Trophoblast cell (in vitro differentiated cells and primary cell): Measurements from ENCODE around the gene SNAP25.

Experiments used
- DNase-seq, 2 donors: peaks; one replicate each; pipeline ENCODE4 v3.0.0-alpha.2; 2016
- H2AFZ ChIP-seq: 2 replicates; pipeline ENCODE4 v1.6.1; 2013; ENCODE audit warnings: low read length, moderate library complexity, mild to moderate bottlenecking; ENCODE audit not compliant: insufficient read depth, poor library complexity
- H2AK5ac ChIP-seq: 2 replicates; pipeline ENCODE4 v1.6.1; 2013; ENCODE audit warnings: mild to moderate bottlenecking, low read length
- H2BK120ac ChIP-seq: 2 replicates; pipeline ENCODE4 v1.6.1; 2013; ENCODE audit warnings: low read length, mild to moderate bottlenecking, moderate library complexity; ENCODE audit not compliant: insufficient read depth, poor library complexity
- H2BK12ac ChIP-seq: 2 replicates; pipeline ENCODE4 v1.6.1; 2013; ENCODE audit warnings: mild to moderate bottlenecking, low read length, moderate library complexity
- H2BK5ac ChIP-seq: 2 replicates; pipeline ENCODE4 v1.6.1; 2013; ENCODE audit warnings: low read length, low read depth, moderate library complexity, mild to moderate bottlenecking; ENCODE audit not compliant: poor library complexity
- H3K14ac ChIP-seq: 2 replicates; pipeline ENCODE4 v1.6.1; 2013; ENCODE audit warnings: mild to moderate bottlenecking, low read length
- H3K18ac ChIP-seq: 2 replicates; pipeline ENCODE4 v1.6.1; 2013; ENCODE audit warnings: mild to moderate bottlenecking, low read length
- H3K23ac ChIP-seq: 2 replicates; pipeline ENCODE4 v1.6.1; 2013; ENCODE audit warnings: low read length
- H3K27ac ChIP-seq: 2 replicates; pipeline ENCODE4 v1.5.1; 2013; ENCODE audit warnings: low read depth, mild to moderate bottlenecking, inconsistent platforms, low read length, moderate library complexity
- H3K27me3 ChIP-seq: 2 replicates; pipeline ENCODE4 v1.6.1; 2013; ENCODE audit warnings: inconsistent platforms, mild to moderate bottlenecking, low read length, moderate library complexity; ENCODE audit not compliant: insufficient read depth
- H3K36me3 ChIP-seq, 2 experiments: 1 replicate in 1 of 2; 2 replicates in 1 of 2; pipeline ENCODE4 v1.6.1; 2013; ENCODE audit warnings: low read length in 2 of 2, mild to moderate bottlenecking in 2 of 2, moderate library complexity in 1 of 2; ENCODE audit not compliant: insufficient read depth in 2 of 2, control insufficient read depth in 1 of 2
- H3K4ac ChIP-seq: 2 replicates; pipeline ENCODE4 v1.6.1; 2013; ENCODE audit warnings: low read depth, mild to moderate bottlenecking, low read length, moderate library complexity
- H3K4me1 ChIP-seq, 2 experiments: 1 replicate in 1 of 2; 2 replicates in 1 of 2; pipeline ENCODE4 v1.6.1; 2013; ENCODE audit warnings: low read length in 2 of 2, mild to moderate bottlenecking in 2 of 2, moderate library complexity in 1 of 2; ENCODE audit not compliant: insufficient read depth in 2 of 2, control insufficient read depth in 1 of 2
- H3K4me2 ChIP-seq: 2 replicates; pipeline ENCODE4 v1.6.1; 2013; ENCODE audit warnings: inconsistent platforms, mild to moderate bottlenecking, low read length, moderate library complexity
- H3K4me3 ChIP-seq: 2 replicates; pipeline ENCODE4 v1.5.1; 2013; ENCODE audit warnings: mild to moderate bottlenecking, low read depth, low read length, inconsistent platforms
- H3K79me1 ChIP-seq: one replicate; pipeline ENCODE4 v1.6.1; 2013; ENCODE audit warnings: low read length
- H3K79me2 ChIP-seq: 2 replicates; pipeline ENCODE4 v1.6.1; 2013; ENCODE audit warnings: low read length, mild to moderate bottlenecking; ENCODE audit not compliant: control insufficient read depth, insufficient read depth, poor library complexity
- H3K9ac ChIP-seq: 2 replicates; pipeline ENCODE4 v1.6.1; 2013; ENCODE audit warnings: mild to moderate bottlenecking, low read length
- H3K9me3 ChIP-seq: 2 replicates; pipeline ENCODE4 v1.6.1; 2013; ENCODE audit warnings: low read depth, mild to moderate bottlenecking, control low read depth, inconsistent platforms, low read length; ENCODE audit not compliant: insufficient read depth
- H4K12ac ChIP-seq: 2 replicates; pipeline ENCODE4 v1.6.1; 2013; ENCODE audit warnings: low read depth, mild to moderate bottlenecking, low read length, moderate library complexity
- H4K8ac ChIP-seq: 2 replicates; pipeline ENCODE4 v1.6.1; 2013; ENCODE audit warnings: low read depth, mild to moderate bottlenecking, low read length, moderate library complexity
- H4K91ac ChIP-seq: one replicate; pipeline ENCODE4 v1.6.1; 2013; ENCODE audit warnings: low read depth, mild to moderate bottlenecking, low read length, moderate library complexity
- WGBS: extraction: QIAGEN DNeasy Blood & Tissue Kit; methylation state at CpG from one replicate; pipeline ENCODE4 v1.1.7; 2013; ENCODE audit warnings: missing lambda C conversion rate; ENCODE audit not compliant: insufficient read length, insufficient coverage; ENCODE audit errors: extremely low coverage; 5-methylcytosine and 5-hydroxymethylcytosine counted together

Gene SNAP25

GRCh38 chr20:10328897-10329255, 110.2 kb downstream of the SNAP25 start:
- H4K91ac ChIP-seq = no peak overlapping the region
- H4K12ac ChIP-seq = no peak overlapping the region
- no peaks in the 10 kb centered on the region for H3K9me3 ChIP-seq
- H3K18ac ChIP-seq = no peak overlapping the region
- no peak overlapping the region for H3K14ac ChIP-seq
- H3K4me2 ChIP-seq = no peak overlapping the region
- H3K23ac ChIP-seq = no peak overlapping the region
- H2BK5ac ChIP-seq = no peak overlapping the region
- H3K27ac ChIP-seq = no peak overlapping the region
- no peak overlapping the region for H3K4me3 ChIP-seq
- no peak overlapping the region for H3K4ac ChIP-seq
- no peaks in the 10 kb centered on the region for H3K36me3 ChIP-seq
- no CpG with 5 or more reads among the region's 4 CpGs for WGBS
- no peak overlapping the region for H3K9ac ChIP-seq
- H2BK12ac ChIP-seq = no peak overlapping the region
- no peak for DNase-seq
- H3K79me2 ChIP-seq = no peaks in the 10 kb centered on the region
- H4K8ac ChIP-seq = no peak overlapping the region
- no peaks in the 10 kb centered on the region for H3K79me1 ChIP-seq
- H2AK5ac ChIP-seq = no peak overlapping the region
- no peak overlapping the region for H2AFZ ChIP-seq
- no peaks in the 10 kb centered on the region for H3K27me3 ChIP-seq
- H2BK120ac ChIP-seq = no peak overlapping the region
- peaks cover 2 to 5% of the 10 kb centered on the region in 2 experiments for H3K4me1 ChIP-seq

- H3K4ac ChIP-seq = no peak overlapping the region
- H3K9ac ChIP-seq = no peak overlapping the region
- no peak overlapping the region for H4K91ac ChIP-seq
- H3K79me1 ChIP-seq = no peaks in the 10 kb centered on the region
- no peak overlapping the region for H2BK120ac ChIP-seq
- no peak overlapping the region for H3K4me3 ChIP-seq
- H2AFZ ChIP-seq = no peak overlapping the region
- DNase-seq = no peak
- H3K23ac ChIP-seq = no peak overlapping the region
- no peak overlapping the region for H2BK12ac ChIP-seq
- no peak overlapping the region for H4K12ac ChIP-seq
- no peak overlapping the region for H3K4me2 ChIP-seq
- H3K27ac ChIP-seq = no peak overlapping the region
- no peak overlapping the region for H4K8ac ChIP-seq
- H2BK5ac ChIP-seq = no peak overlapping the region
- H3K14ac ChIP-seq = no peak overlapping the region
- H3K4me1 ChIP-seq = peaks cover 2 to 5% of the 10 kb centered on the region in 2 experiments
- H3K36me3 ChIP-seq = no peaks in the 10 kb centered on the region
- H3K27me3 ChIP-seq = no peaks in the 10 kb centered on the region
- H3K18ac ChIP-seq = no peak overlapping the region
- no peaks in the 10 kb centered on the region for H3K79me2 ChIP-seq
- no peak overlapping the region for H2AK5ac ChIP-seq
- no peaks in the 10 kb centered on the region for H3K9me3 ChIP-seq
- WGBS = no CpG with 5 or more reads among the region's 4 CpGs
Measured at GRCh38 chr20:10329387-10330005, 110.9 kb downstream of the SNAP25 start.

GRCh38 chr20:10330071-10330470, 111.4 kb downstream of the SNAP25 start:
- Histone ChIP-seq H3K18ac (no peak overlapping the region), H2AFZ (no peak overlapping the region), H3K14ac (no peak overlapping the region), H3K4me3 (no peak overlapping the region), H3K27me3 (no peaks in the 10 kb centered on the region), H3K9ac (no peak overlapping the region), H4K8ac (no peak overlapping the region), H3K4me1 (peaks cover 2 to 5% of the 10 kb centered on the region in 2 experiments), H3K36me3 (no peaks in the 10 kb centered on the region), H3K4me2 (no peak overlapping the region), H2AK5ac (no peak overlapping the region), H3K79me2 (no peaks in the 10 kb centered on the region), H3K4ac (no peak overlapping the region), H2BK12ac (no peak overlapping the region), H2BK120ac (no peak overlapping the region), H3K23ac (no peak overlapping the region), H3K79me1 (no peaks in the 10 kb centered on the region), H4K12ac (no peak overlapping the region), H2BK5ac (no peak overlapping the region), H4K91ac (no peak overlapping the region), H3K27ac (no peak overlapping the region), H3K9me3 (no peaks in the 10 kb centered on the region)
- DNase-seq = no peak
- WGBS = no CpG with 5 or more reads among the region's 4 CpGs

- Histone ChIP-seq H3K4ac (no peak overlapping the region), H2BK12ac (no peak overlapping the region), H3K18ac (no peak overlapping the region), H3K79me1 (no peaks in the 10 kb centered on the region), H3K27me3 (no peaks in the 10 kb centered on the region), H3K9me3 (no peaks in the 10 kb centered on the region), H2AK5ac (no peak overlapping the region), H3K27ac (no peak overlapping the region), H3K9ac (no peak overlapping the region), H2BK120ac (no peak overlapping the region), H4K8ac (no peak overlapping the region), H2AFZ (no peak overlapping the region), H4K91ac (no peak overlapping the region), H3K36me3 (no peaks in the 10 kb centered on the region), H3K23ac (no peak overlapping the region), H3K14ac (no peak overlapping the region), H3K79me2 (no peaks in the 10 kb centered on the region), H3K4me3 (no peak overlapping the region), H3K4me2 (no peak overlapping the region), H2BK5ac (no peak overlapping the region), H4K12ac (no peak overlapping the region), H3K4me1 (peaks cover 2 to 3% of the 10 kb centered on the region in 2 experiments)
- no peak for DNase-seq
- WGBS = 100% methylated on average over 1 of the region's 4 CpGs
Measured at GRCh38 chr20:10332656-10333415, 114.2 kb downstream of the SNAP25 start.
